ENCODE measurements around the gene SNX2. TPM values are rescaled to one million over a fixed set of nuclear protein-coding genes. Genes with fewer than 3 reads are reported as not detected.

The SNX2 gene
- total and polyA plus RNA-seq, 2 experiments from 2014 or later, result 56.5 to 62.5 TPM

DNA sequence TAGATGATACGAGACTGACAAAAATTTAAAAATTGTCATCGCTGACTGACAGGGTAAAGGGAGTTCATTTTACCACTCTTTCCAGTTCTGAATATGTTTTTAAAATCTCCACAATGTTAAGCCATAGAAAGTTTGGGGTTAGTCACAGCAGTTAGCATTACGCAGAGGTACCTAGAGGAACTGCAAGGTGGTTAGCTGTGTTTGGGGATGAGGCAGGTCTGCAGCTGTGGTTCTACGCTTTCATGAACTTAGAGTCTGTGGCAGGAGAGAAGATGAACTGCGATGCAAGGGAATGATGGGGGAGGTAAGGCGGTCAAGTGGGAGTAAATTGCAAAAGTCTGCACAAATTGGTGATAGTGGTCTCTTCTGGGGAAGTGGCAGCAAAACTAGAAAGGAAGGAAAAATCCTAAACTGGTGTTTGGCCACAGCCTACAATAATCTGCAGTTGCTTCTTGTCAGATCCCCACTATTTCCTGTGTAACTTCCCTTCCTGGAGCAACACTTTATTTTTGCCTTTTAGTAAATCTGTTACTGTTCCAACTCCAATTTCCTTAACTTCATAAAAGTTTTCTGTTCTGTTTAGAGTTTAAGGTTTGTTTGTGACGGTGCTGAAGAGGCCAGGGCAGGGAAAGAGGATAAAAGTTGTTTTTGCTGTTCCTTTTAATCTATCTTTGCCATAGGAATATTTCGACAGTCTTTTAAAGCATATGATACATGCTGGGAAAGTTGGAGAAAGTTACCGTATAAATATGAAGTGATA, 38.6 kb upstream of the SNX2 start:
- no peaks in the 10 kb centered on the region for H4K20me1 ChIP-seq (ENCODE audit: insufficient read depth)
- TF ChIP-seq EZH2phosphoT487 (IDR thresholded peaks at IDR 0.05; ENCODE audit: insufficient read depth, low read depth) (no peak), EZH2 (IDR thresholded peaks at IDR 0.05; ENCODE audit: insufficient read depth, poor library complexity, severe bottlenecking) (no peak)
- H3K36me3 ChIP-seq (ENCODE audit: low read depth), result no peaks in the 10 kb centered on the region
- peak overlapping the region; percentile 58; the same call in 1 of the 2 replicates for H2AFZ ChIP-seq
- no peaks in the 10 kb centered on the region for H3K4me1 ChIP-seq (ENCODE audit: insufficient read depth)
- no peak overlapping the region for H3K4me3 ChIP-seq
- in situ Hi-C loops (cut with MboI), result no loop called here
- H3K79me2 ChIP-seq (ENCODE audit: insufficient read depth), result no peaks in the 10 kb centered on the region
- no peaks in the 10 kb centered on the region for H3F3A ChIP-seq (ENCODE audit: insufficient read depth)
- no peak overlapping the region for H3K9ac ChIP-seq
- WGBS, 2 experiments (ENCODE audit: low coverage in 1 of 2, low lambda C conversion rate in 2 of 2, missing lambda C conversion rate in 2 of 2), result 67 to 73% methylated on average over 9 of the region's 9 CpGs
- DNase-seq, result no peak
- H3K27me3 ChIP-seq (replicated peaks; ENCODE audit: insufficient read depth), result no peaks in the 10 kb centered on the region
- H3K9me3 ChIP-seq (ENCODE audit: low read depth), result no peaks in the 10 kb centered on the region
- H3K9me2 ChIP-seq (ENCODE audit: insufficient read depth), result no peaks in the 10 kb centered on the region
- no peak overlapping the region for H3K4me2 ChIP-seq (ENCODE audit: unreplicated experiment)
- no peak overlapping the region for H3K27ac ChIP-seq

- Histone ChIP-seq H3K79me2 (ENCODE audit: insufficient read depth) (no peaks in the 10 kb centered on the region), H4K20me1 (ENCODE audit: insufficient read depth) (no peaks in the 10 kb centered on the region)
Observed at GRCh38 chr5:122738088-122738487, 36.8 kb upstream of the SNX2 start.

DNA sequence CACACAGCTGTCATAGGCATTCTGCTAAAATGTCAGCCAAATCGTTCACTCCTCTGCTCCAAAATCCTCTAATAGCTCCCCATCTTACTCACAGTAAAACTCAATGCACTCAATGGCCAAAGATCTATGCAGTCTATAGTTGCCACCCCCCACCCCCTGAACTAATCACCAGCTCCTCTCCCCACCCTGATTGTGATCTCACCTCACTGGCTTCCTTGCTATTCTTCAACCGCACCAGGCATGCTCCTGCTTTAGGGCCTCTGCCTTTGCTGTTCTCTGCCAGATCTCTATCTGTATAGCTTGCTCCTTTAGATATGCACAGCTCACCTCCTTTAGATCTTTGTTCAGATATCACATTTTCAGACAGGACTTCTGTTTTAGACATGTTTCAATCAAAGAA, 33.2 kb upstream of the SNX2 start:
- Histone ChIP-seq H3K79me2 (ENCODE audit: insufficient read depth) (no peaks in the 10 kb centered on the region), H3K4me2 (ENCODE audit: unreplicated experiment) (no peak overlapping the region), H2AFZ (no peak overlapping the region), H3K9me3 (ENCODE audit: low read depth) (no peaks in the 10 kb centered on the region), H3K36me3 (ENCODE audit: low read depth) (no peaks in the 10 kb centered on the region), H3K4me1 (ENCODE audit: insufficient read depth) (no peaks in the 10 kb centered on the region), H3K4me3 (no peak overlapping the region), H3K27me3 (replicated peaks; ENCODE audit: insufficient read depth) (no peaks in the 10 kb centered on the region), H3K9ac (no peak overlapping the region), H3K9me2 (ENCODE audit: insufficient read depth) (no peaks in the 10 kb centered on the region), H3F3A (ENCODE audit: insufficient read depth) (no peaks in the 10 kb centered on the region), H4K20me1 (ENCODE audit: insufficient read depth) (no peaks in the 10 kb centered on the region), H3K27ac (no peak overlapping the region)
- no peak for TF ChIP-seq EZH2 (IDR thresholded peaks at IDR 0.05; ENCODE audit: insufficient read depth, poor library complexity, severe bottlenecking)
- no peak for TF ChIP-seq EZH2phosphoT487 (IDR thresholded peaks at IDR 0.05; ENCODE audit: insufficient read depth, low read depth)
- in situ Hi-C loops (cut with MboI), result no loop called here
- DNase-seq, result peak; percentile 27
- 50 to 52% methylated on average over 2 of the region's 2 CpGs for WGBS, 2 experiments (ENCODE audit: low coverage in 1 of 2, low lambda C conversion rate in 2 of 2, missing lambda C conversion rate in 2 of 2)

More at GRCh38 chr5:122738088-122738487, 36.8 kb upstream of the SNX2 start:
- Histone ChIP-seq H3K36me3 (ENCODE audit: low read depth) (no peaks in the 10 kb centered on the region), H3K4me2 (ENCODE audit: unreplicated experiment) (no peak overlapping the region), H3K9me2 (ENCODE audit: insufficient read depth) (no peaks in the 10 kb centered on the region), H3F3A (ENCODE audit: insufficient read depth) (no peaks in the 10 kb centered on the region), H3K27me3 (replicated peaks; ENCODE audit: insufficient read depth) (no peaks in the 10 kb centered on the region), H3K27ac (no peak overlapping the region), H3K4me3 (no peak overlapping the region), H3K4me1 (ENCODE audit: insufficient read depth) (no peaks in the 10 kb centered on the region), H2AFZ (no peak overlapping the region), H3K9ac (no peak overlapping the region), H3K9me3 (ENCODE audit: low read depth) (no peaks in the 10 kb centered on the region)
- TF ChIP-seq EZH2 (IDR thresholded peaks at IDR 0.05; ENCODE audit: insufficient read depth, poor library complexity, severe bottlenecking), result no peak
- no peak for TF ChIP-seq EZH2phosphoT487 (IDR thresholded peaks at IDR 0.05; ENCODE audit: insufficient read depth, low read depth)
- no peak for DNase-seq
- in situ Hi-C loops (cut with MboI), result no loop called here

DNA sequence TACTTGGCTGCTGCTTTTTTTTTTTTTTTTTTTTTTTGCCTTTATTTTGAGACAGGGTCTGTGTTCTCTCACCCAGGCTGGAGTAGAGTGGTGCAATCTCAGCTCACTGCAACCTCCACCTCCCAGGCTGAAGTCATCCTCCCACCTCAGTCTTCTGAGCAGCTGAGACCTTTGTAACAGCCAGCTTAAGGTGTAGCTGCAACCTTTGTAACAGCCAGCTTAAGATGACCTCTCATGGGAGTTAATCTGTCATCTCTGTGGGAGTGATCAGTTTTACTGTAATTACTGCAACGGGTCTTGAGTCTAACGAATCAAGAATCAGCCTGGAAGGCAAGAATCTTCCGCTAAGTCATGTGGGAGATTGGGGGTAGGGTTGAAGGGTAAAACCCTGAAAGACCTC, 31.6 kb upstream of the SNX2 start:
- 76 to 77% methylated on average over 3 of the region's 3 CpGs for WGBS, 2 experiments (ENCODE audit: low coverage in 1 of 2, low lambda C conversion rate in 2 of 2, missing lambda C conversion rate in 2 of 2)
- in situ Hi-C loops (cut with MboI), result no loop called here

More for the DNA sequence above, 31.6 kb upstream of the SNX2 start:
- no peak for DNase-seq
- H3K9me3 ChIP-seq (ENCODE audit: low read depth), result no peaks in the 10 kb centered on the region
- H3K4me3 ChIP-seq, result no peak overlapping the region
- no peak overlapping the region for H2AFZ ChIP-seq
- no peaks in the 10 kb centered on the region for H3K36me3 ChIP-seq (ENCODE audit: low read depth)
- H3K27ac ChIP-seq, result no peak overlapping the region
- TF ChIP-seq EZH2phosphoT487 (IDR thresholded peaks at IDR 0.05; ENCODE audit: insufficient read depth, low read depth) (no peak), EZH2 (IDR thresholded peaks at IDR 0.05; ENCODE audit: insufficient read depth, poor library complexity, severe bottlenecking) (no peak)
- H3K27me3 ChIP-seq (replicated peaks; ENCODE audit: insufficient read depth), result no peaks in the 10 kb centered on the region
- H3K4me2 ChIP-seq (ENCODE audit: unreplicated experiment), result no peak overlapping the region
- no peaks in the 10 kb centered on the region for H3K9me2 ChIP-seq (ENCODE audit: insufficient read depth)
- no peak overlapping the region for H3K9ac ChIP-seq
- no peaks in the 10 kb centered on the region for H3F3A ChIP-seq (ENCODE audit: insufficient read depth)
- no peaks in the 10 kb centered on the region for H3K4me1 ChIP-seq (ENCODE audit: insufficient read depth)
- no peaks in the 10 kb centered on the region for H4K20me1 ChIP-seq (ENCODE audit: insufficient read depth)
- no peaks in the 10 kb centered on the region for H3K79me2 ChIP-seq (ENCODE audit: insufficient read depth)
